T-helper 22 cell (primary cell): ENCODE results near the gene TSEN15.

Experiments used
- DNase-seq: peaks from one replicate; pipeline ENCODE4 v3.0.0-alpha.2; 2020; ENCODE audit warnings: low read depth

The TSEN15 gene

DNA sequence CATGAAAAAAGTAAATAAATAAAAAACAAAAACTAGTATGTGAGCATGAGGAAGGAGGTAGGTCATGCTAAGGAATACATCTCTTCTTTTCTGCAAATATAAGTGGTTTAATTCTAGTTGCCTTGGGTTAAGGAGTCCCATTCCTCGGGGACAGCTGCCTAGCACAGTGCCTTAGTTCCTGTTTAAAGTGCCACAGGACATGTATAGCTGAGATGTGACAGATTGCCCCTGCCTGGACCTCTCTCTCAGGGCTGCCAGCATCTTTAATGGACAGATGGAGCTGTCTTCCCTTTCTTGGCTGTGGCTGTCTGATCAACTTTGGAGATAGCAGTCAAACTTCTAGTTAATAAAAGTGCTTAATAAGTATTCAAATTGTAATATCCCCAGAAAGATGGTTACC, 50.0 kb downstream of the TSEN15 start:
- DNase-seq: no peak

DNA sequence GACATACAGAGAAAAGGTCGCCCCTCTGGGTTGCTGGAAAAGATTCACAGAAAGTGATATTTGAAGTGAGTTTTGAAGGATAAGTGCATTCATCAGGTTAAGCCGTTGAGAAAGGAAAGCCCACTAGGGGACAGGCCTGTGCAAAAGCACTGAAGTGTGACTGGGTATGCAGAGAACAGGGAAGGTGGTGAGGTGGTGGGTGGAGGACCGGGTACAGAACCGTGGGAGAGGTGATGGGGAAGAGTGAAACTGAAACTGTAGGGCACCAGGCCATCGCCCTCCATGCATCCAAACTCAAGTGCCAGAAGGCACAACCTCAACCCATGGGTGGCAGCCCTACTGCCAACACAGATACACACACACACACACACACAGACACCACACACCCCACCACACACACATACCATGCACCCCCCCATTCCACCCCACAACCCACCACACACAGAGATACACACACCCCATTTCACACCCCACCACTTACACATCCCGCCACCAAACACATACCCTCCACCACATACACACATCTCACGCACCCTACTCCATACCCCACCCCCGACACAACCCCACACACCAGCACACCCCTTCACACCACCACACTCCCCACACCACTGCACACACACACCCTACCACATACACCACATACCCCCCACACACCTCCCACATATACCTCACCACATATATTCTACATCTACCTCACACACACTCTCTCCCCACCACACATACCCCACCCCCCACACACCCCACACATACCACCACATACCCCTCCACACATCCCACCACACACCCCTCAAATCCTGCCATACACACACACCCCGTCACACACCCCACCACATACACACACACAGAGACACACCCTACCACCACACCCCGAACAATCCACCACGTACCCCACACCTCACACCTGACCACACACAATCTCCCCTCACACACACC, 59.0 kb downstream of the TSEN15 start:
- DNase-seq: no peak

- DNase-seq: no peak
Measured at GRCh38 chr1:184112176-184112948, 60.8 kb downstream of the TSEN15 start.

DNA sequence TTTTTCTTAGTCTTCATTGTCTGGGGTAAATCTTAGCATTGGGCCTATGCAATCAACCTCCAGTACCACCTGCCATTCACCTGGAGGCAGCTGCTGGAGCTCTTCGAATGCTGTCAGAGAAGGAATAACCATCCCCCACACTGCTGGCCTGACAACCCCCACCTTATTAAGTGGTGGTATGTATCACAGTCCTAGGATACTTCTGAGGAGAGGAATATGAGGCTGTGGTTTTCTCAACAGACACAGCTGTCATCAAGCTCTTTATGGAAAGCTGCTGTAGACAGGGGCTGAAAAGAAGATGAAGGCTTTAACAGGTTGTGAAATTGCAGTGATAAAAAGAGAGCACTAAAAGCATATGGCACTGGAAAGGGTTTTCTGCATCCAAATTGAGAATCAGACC, 61.7 kb downstream of the TSEN15 start:
- no peak for DNase-seq

- no peak for DNase-seq
Measured at GRCh38 chr1:184114818-184115398, 63.4 kb downstream of the TSEN15 start.

GRCh38 chr1:184116287-184116686, 64.8 kb downstream of the TSEN15 start:
- DNase-seq: no peak

- no peak for DNase-seq
Measured at GRCh38 chr1:184118046-184118445, 66.5 kb downstream of the TSEN15 start.
